ENCODE data around the gene FAS. TPM values are rescaled to one million over a fixed set of nuclear protein-coding genes. Genes with fewer than 3 reads are reported as not detected.

The FAS gene
- total RNA-seq (0.67 and 1.2 TPM in 2 replicates), polyA plus RNA-seq (0.77 and 1.9 TPM in 2 replicates)

- DNase-seq (ENCODE audit: low read depth in 1 of 2, low spot score in 1 of 2), result peak; percentile 45 to 85
- H3K4me1 ChIP-seq (ENCODE audit: low read depth), result no peaks in the 10 kb centered on the region
- TF ChIP-seq CTCF (IDR thresholded peaks at IDR 0.05; ENCODE audit: low read depth, low read length), result no peak
- no peaks in the 10 kb centered on the region for H3K36me3 ChIP-seq
- peaks cover 31% of the 10 kb centered on the region for H3K27me3 ChIP-seq
- H3K9me3 ChIP-seq (ENCODE audit: low read depth), result no peaks in the 10 kb centered on the region
- H3K4me3 ChIP-seq, result peak within 1 kb of the TSS; percentile 53
- H3K27ac ChIP-seq, result no peak within 1 kb of the TSS
These were observed at the start of gene FAS for GRCh38 chr10:88990384-88991160. Gene FAS, plus strand, starts transcription at chr10:88990798. Its CDS starts 79 bp downstream, at chr10:88990877.

DNA sequence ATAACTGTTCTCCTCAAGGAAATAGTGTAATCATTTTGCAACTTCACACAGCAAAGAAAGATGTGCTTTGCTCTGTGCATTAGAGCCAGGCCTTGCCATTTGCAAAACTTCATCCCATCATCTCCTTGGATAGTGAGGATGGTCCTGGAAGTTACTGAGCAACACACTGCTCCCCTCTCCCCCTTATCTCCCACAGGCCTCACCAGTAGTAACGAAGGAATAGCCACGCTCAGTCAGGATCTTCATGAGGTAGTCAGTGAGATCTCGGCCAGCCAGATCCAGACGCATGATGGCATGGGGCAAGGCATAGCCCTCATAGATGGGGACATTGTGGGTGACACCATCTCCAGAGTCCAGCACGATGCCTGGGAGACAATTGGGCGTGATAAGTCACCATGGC lies 49.6 kb upstream of the FAS start:
- Histone ChIP-seq H3K4me3 (no peak overlapping the region), H3K4me1 (ENCODE audit: low read depth) (no peaks in the 10 kb centered on the region), H3K27me3 (no peaks in the 10 kb centered on the region), H3K27ac (no peak overlapping the region), H3K36me3 (peaks cover 34% of the 10 kb centered on the region), H3K9me3 (ENCODE audit: low read depth) (no peaks in the 10 kb centered on the region)
- DNase-seq (ENCODE audit: low read depth in 1 of 2, low spot score in 1 of 2), result no peak
- TF ChIP-seq CTCF (IDR thresholded peaks at IDR 0.05; ENCODE audit: low read depth, low read length), result no peak

DNA sequence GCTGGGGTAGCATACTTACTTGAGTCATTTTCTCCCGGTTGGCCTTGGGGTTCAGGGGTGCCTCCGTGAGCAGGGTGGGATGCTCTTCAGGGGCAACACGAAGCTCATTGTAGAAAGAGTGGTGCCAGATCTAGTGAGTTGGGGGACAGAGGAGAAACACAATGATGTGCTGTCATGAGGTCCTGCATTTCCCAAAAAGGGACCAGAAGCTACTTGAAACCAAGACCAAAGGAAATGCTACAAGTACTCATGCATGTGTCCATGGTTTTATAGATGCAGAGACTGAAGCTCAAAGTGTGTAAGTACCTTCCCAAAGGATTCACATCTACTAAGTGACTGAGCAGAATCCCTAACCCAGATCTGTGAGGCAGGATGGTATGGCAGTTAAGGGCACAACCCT lies 46.8 kb upstream of the FAS start:
- H3K27me3 ChIP-seq, result no peaks in the 10 kb centered on the region
- no peak overlapping the region for H3K27ac ChIP-seq
- H3K9me3 ChIP-seq (ENCODE audit: low read depth), result no peaks in the 10 kb centered on the region
- no peak for TF ChIP-seq CTCF (IDR thresholded peaks at IDR 0.05; ENCODE audit: low read depth, low read length)
- H3K4me3 ChIP-seq, result no peak overlapping the region
- no peak for DNase-seq (ENCODE audit: low read depth in 1 of 2, low spot score in 1 of 2)
- H3K4me1 ChIP-seq (ENCODE audit: low read depth), result peaks cover 1% of the 10 kb centered on the region
- H3K36me3 ChIP-seq, result peaks cover 26% of the 10 kb centered on the region

- no peak overlapping the region for H3K27ac ChIP-seq
These were observed 45.8 kb upstream of the FAS start for GRCh38 chr10:88944813-88945212.

GRCh38 chr10:88946200-88946599 lies 44.4 kb upstream of the FAS start:
- H3K27me3 ChIP-seq, result no peaks in the 10 kb centered on the region
- no peak for TF ChIP-seq CTCF (IDR thresholded peaks at IDR 0.05; ENCODE audit: low read depth, low read length)
- H3K4me1 ChIP-seq (ENCODE audit: low read depth), result peaks cover 25% of the 10 kb centered on the region
- no peak overlapping the region for H3K27ac ChIP-seq
- H3K36me3 ChIP-seq, result peaks cover 13% of the 10 kb centered on the region
- no peak for DNase-seq (ENCODE audit: low read depth in 1 of 2, low spot score in 1 of 2)
- H3K9me3 ChIP-seq (ENCODE audit: low read depth), result no peaks in the 10 kb centered on the region
- no peak overlapping the region for H3K4me3 ChIP-seq

More at GRCh38 chr10:88944813-88945212, 45.8 kb upstream of the FAS start:
- Histone ChIP-seq H3K4me3 (no peak overlapping the region), H3K9me3 (ENCODE audit: low read depth) (no peaks in the 10 kb centered on the region), H3K4me1 (ENCODE audit: low read depth) (peaks cover 12% of the 10 kb centered on the region), H3K36me3 (peaks cover 22% of the 10 kb centered on the region), H3K27me3 (no peaks in the 10 kb centered on the region)
- DNase-seq (ENCODE audit: low read depth in 1 of 2, low spot score in 1 of 2), result no peak
- no peak for TF ChIP-seq CTCF (IDR thresholded peaks at IDR 0.05; ENCODE audit: low read depth, low read length)
